ENCODE results near the gene TNFRSF19. TPM values are rescaled to one million over a fixed set of nuclear protein-coding genes. Genes with fewer than 3 reads are reported as not detected.

TNFRSF19 gene
- polyA plus RNA-seq, 3 donors from 2014 or later: 0.19 to 0.27 TPM; not detected in 1

- peaks cover 9 to 19% (median 16%) of the 10 kb centered on the region in 3 donors for H3K36me3 Mint-ChIP-seq
- peaks cover 0 to 4% (median 4%) of the 10 kb centered on the region in 3 donors for H3K27me3 Mint-ChIP-seq (ENCODE audit: low read depth in 3 of 3)
- H3K4me1 Mint-ChIP-seq: no peaks in the 10 kb centered on the region
- H3K4me3 Mint-ChIP-seq: no peak overlapping the region
- no peak for DNase-seq
- H3K27ac Mint-ChIP-seq: no peak overlapping the region
- H3K9me3 Mint-ChIP-seq: no peaks in the 10 kb centered on the region
These were observed 154.2 kb downstream of the TNFRSF19 start for GRCh38 chr13:23724196-23724970.

Other genes starting within 250 kb of the TNFRSF19 start
- gene SACS, start 136.7 kb upstream of the TNFRSF19 start, polyA plus RNA-seq: 1 to 10 TPM in 2 of 3 donors, under 1 TPM in 1; 0.42 to 4.4 (median 4.0) TPM